Measurements from ENCODE around the gene JTB.

DNA sequence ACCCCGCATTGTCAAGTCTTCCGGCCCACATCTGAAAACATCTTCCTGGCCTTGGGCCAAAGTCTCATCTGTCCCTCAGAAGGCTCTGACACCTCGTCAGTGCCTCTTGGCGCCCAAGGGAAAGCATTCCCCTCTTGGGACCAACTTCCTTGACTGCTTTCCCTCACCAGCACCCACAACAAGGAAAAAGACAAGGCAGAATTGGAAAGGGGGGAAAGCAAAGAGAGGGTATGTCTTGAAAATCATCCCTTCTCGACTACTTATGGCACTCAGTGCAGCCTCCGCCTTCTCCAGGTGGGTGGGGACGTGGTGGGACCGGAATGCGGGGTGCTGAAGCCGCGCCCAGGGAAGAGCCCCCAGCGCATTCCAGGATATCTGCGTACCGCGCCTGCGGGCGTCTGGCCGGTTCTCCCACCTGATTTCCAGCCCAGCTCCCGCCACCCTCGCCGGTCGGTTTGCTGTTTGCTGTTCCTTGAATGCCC is 13.6 kb downstream of the JTB start:
- no peak for TF ChIP-seq MXI1 (IDR thresholded peaks at IDR 0.05; ENCODE audit: borderline replicate concordance, low read depth, low read length)
- TF ChIP-seq, protein P1, sequence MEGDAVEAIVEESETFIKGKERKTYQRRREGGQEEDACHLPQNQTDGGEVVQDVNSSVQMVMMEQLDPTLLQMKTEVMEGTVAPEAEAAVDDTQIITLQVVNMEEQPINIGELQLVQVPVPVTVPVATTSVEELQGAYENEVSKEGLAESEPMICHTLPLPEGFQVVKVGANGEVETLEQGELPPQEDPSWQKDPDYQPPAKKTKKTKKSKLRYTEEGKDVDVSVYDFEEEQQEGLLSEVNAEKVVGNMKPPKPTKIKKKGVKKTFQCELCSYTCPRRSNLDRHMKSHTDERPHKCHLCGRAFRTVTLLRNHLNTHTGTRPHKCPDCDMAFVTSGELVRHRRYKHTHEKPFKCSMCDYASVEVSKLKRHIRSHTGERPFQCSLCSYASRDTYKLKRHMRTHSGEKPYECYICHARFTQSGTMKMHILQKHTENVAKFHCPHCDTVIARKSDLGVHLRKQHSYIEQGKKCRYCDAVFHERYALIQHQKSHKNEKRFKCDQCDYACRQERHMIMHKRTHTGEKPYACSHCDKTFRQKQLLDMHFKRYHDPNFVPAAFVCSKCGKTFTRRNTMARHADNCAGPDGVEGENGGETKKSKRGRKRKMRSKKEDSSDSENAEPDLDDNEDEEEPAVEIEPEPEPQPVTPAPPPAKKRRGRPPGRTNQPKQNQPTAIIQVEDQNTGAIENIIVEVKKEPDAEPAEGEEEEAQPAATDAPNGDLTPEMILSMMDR (conservative IDR thresholded peaks at IDR 0.05; ENCODE audit: low read depth, low read length) = no peak
- TF ChIP-seq POLR2A (IDR thresholded peaks at IDR 0.05; ENCODE audit: low read depth, low read length) = no peak; the same call in 1 of the 2 replicates
